ENCODE results near the gene PRELID3B. TPM values are rescaled to one million over a fixed set of nuclear protein-coding genes. Genes with fewer than 3 reads are reported as not detected.

The PRELID3B gene
- total and polyA plus RNA-seq, 2 of the 8 experiments (the other 6 are each of a cell fraction or from before 2014, with no cell fraction given) = 8.1 to 50.5 TPM

DNA sequence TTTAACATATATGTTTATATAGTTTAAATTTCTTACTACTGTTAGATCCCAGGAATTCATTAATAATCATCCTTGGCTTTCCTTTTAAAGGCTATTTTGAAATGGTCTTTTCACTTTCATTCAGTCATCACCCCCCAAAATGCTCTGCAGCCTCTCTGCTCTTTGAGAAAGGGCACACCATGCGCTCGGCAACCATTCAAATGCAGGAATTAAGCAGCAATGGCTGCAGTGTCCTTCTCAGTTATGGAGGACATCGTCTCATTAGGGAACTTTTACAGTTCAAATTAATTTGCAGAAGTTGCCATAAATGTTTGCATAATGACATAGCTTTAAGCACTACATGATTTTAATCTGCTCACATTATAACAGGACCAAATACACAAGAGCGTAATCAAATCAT lies 17.1 kb downstream of the PRELID3B start:
- TF ChIP-seq, protein P1, sequence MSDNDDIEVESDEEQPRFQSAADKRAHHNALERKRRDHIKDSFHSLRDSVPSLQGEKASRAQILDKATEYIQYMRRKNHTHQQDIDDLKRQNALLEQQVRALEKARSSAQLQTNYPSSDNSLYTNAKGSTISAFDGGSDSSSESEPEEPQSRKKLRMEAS (IDR thresholded peaks at IDR 0.05) = 0 out of 2 replicates have a peak, but pooled peaks have one; percentile 31
- TF ChIP-seq YY1 (IDR thresholded peaks at IDR 0.05; ENCODE audit: low read depth, low read length) (peak; percentile 66; the same call in 1 of the 2 replicates), POLR2A (IDR thresholded peaks at IDR 0.05; ENCODE audit: control extremely low read depth in 1 of 2, low read depth in 2 of 2, low read length in 2 of 2) (no peak), SP2 (IDR thresholded peaks at IDR 0.05; ENCODE audit: low read length) (no peak), SIRT6 (IDR thresholded peaks at IDR 0.05; ENCODE audit: low read length) (no peak)
- TF ChIP-seq, protein P2, sequence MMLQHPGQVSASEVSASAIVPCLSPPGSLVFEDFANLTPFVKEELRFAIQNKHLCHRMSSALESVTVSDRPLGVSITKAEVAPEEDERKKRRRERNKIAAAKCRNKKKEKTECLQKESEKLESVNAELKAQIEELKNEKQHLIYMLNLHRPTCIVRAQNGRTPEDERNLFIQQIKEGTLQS (IDR thresholded peaks at IDR 0.05; ENCODE audit: insufficient read depth, low read depth, low read length) = no peak
- H2BK5ac ChIP-seq (ENCODE audit: low read depth, low read length) = no peak overlapping the region
- no peak overlapping the region for H2BK12ac ChIP-seq (ENCODE audit: low read depth, low read length)
- H3K23me2 ChIP-seq (ENCODE audit: low read depth, low read length) = peaks cover 2% of the 10 kb centered on the region; the same call in 1 of the 2 replicates
- no peaks in the 10 kb centered on the region for H3K9me3 ChIP-seq (ENCODE audit: insufficient read depth in 2 of 2, low read depth in 1 of 2, low read length in 1 of 2)
- H4K5ac ChIP-seq (ENCODE audit: insufficient read length, low read depth, low read length) = no peak overlapping the region
- POLR2A ChIA-PET (ENCODE audit: partially characterized antibody) = interaction anchor here (1.3 kb wide), 1 partner anchor 9 kb away, joined by 3 read pairs; no protein-coding TSS in a partner anchor
- no peak overlapping the region for H3K14ac ChIP-seq (ENCODE audit: insufficient read length)
- no peak overlapping the region for H2AK5ac ChIP-seq (ENCODE audit: low read depth, low read length)
- 0 out of 4 replicates have a peak, but pooled peaks cover 0 to 3% of the 10 kb centered on the region in 2 experiments for H3K79me2 ChIP-seq (ENCODE audit: control insufficient read depth in 1 of 2, insufficient read depth in 2 of 2, low read length in 2 of 2)
- H2AFZ ChIP-seq (ENCODE audit: low read length) = no peak overlapping the region
- no peak overlapping the region for H3K27ac ChIP-seq (ENCODE audit: low read depth, low read length)
- 71% methylated on average over 4 of the region's 4 CpGs; no CpG with 5 or more reads in 1 of the 2 experiments for WGBS, 2 experiments (ENCODE audit: extremely low coverage in 1 of 2, insufficient coverage in 1 of 2, insufficient read length in 1 of 2, insufficient replicate concordance in 2 of 2, low coverage in 1 of 2, low lambda C conversion rate in 2 of 2, missing lambda C conversion rate in 1 of 2)
- H3K4me3 ChIP-seq (ENCODE audit: extremely low read depth in 1 of 4, insufficient read depth in 2 of 4, low read depth in 3 of 4, low read length in 4 of 4) = no peak overlapping the region
- no peak overlapping the region for H3K9ac ChIP-seq (replicated peaks in 1 of 4; ENCODE audit: extremely low read depth in 1 of 4, low read depth in 3 of 4, low read length in 3 of 4)
- peaks cover 0 to 7% (median 2%) of the 10 kb centered on the region in 4 experiments; a peak in 2 of 7 replicates for H3K27me3 ChIP-seq (replicated peaks in 1 of 4; ENCODE audit: control insufficient read depth in 3 of 4, extremely low read depth in 1 of 4, insufficient read depth in 3 of 4, low read length in 3 of 4)
- DNase-seq (ENCODE audit: low read depth in 1 of 2, low spot score in 2 of 2) (no peak), FAIRE-seq (no peak)
- CTCF ChIA-PET (ENCODE audit: partially characterized antibody) = interaction anchor here (1.0 to 2.3 kb wide), 4 partner anchors 8 to 470 kb away, joined by 3 to 5 read pairs (median 4); no protein-coding TSS in a partner anchor
- H3K4me1 ChIP-seq (replicated peaks in 1 of 4; ENCODE audit: control insufficient read depth in 3 of 4, insufficient read depth in 4 of 4, low read length in 3 of 4) = peaks cover 0 to 2% (median 0%) of the 10 kb centered on the region in 4 experiments; a peak in 3 of 7 replicates
- no peak overlapping the region for H3K4me2 ChIP-seq (ENCODE audit: insufficient read depth in 1 of 2, low read depth in 2 of 2, low read length in 2 of 2)
- no peak overlapping the region for H3K23ac ChIP-seq (ENCODE audit: insufficient read length)
- no peak overlapping the region for H2BK15ac ChIP-seq (ENCODE audit: low read length)
- H2BK120ac ChIP-seq (replicated peaks; ENCODE audit: low read depth, low read length) = no peak overlapping the region
- peaks cover 2 to 40% (median 15%) of the 10 kb centered on the region in 4 experiments; a peak in 6 of 8 replicates for H3K36me3 ChIP-seq (ENCODE audit: control insufficient read depth in 2 of 4, insufficient read depth in 4 of 4, low read length in 3 of 4)
- H2BK20ac ChIP-seq (ENCODE audit: low read length) = no peak overlapping the region
- peaks cover 3% of the 10 kb centered on the region; the same call in 1 of the 2 replicates for H3K79me1 ChIP-seq (ENCODE audit: low read depth, low read length)
- no peak overlapping the region for H3K18ac ChIP-seq (ENCODE audit: extremely low read depth, low read length)
- H3K4ac ChIP-seq (replicated peaks; ENCODE audit: insufficient read length, low read depth, low read length) = no peak overlapping the region
- H3K56ac ChIP-seq (replicated peaks; ENCODE audit: insufficient read length, low read depth, low read length) = no peak overlapping the region
- peaks cover 7% of the 10 kb centered on the region in 2 experiments for H4K20me1 ChIP-seq (replicated peaks in 1 of 2; ENCODE audit: control insufficient read depth in 1 of 2, insufficient read depth in 2 of 2, low read length in 2 of 2)
- no peak overlapping the region for H4K8ac ChIP-seq (ENCODE audit: extremely low read depth, insufficient read depth, low read length)
- H4K91ac ChIP-seq (replicated peaks; ENCODE audit: insufficient read length, low read length) = no peak overlapping the region
